DLD1 (cell line): ENCODE measurements around the gene ARHGAP26.

ENCODE experiments used
- in situ Hi-C: cut with HindIII; loops from 2 replicates; pipeline ENCODE4 v1.10.0; 2017; ENCODE audit warnings: low sequenced_read_pairs

Gene ARHGAP26

GRCh38 chr5:143274952-143275351 is 504.8 kb downstream of the ARHGAP26 start:
- in situ Hi-C loops = no loop called here

DNA sequence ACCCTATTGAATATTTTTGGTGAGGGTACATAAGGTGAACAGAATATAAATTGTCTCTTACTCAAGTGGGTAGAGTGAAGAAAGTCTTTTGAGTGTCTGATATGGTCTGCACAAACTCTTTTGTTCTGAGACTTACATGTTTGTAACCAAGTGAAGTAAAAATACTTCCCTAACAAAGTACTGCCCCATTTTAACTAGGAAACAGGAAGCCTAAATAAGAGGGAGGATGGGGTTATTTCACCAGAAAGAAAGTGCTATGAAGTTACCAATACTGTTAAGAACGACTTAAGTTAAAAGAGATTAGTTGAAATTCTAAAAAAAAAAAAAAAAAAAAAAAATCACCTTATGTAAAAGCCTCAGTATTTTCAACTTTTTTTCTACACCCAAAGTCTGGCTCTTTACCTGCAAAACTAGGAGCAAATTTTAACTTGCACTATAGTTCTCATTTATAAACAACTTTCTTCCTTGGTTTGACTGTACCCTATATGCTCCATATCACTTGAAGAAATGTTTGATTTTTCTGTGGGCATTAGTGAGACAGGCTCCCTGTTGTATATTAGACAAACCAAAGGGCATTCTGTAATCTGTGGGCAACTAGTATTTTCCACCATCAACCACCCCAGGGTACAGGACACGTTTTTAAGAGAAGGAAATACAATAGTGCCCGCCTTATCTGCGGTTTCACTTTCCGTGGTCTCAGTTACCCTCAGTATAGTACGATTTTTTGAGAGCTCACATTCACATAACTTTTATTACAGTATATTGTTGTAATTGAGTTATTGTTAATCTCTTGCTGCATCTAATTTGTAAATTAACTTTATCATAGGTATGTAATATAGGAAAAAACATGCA is 505.6 kb downstream of the ARHGAP26 start:
- in situ Hi-C loops = no loop called here

- in situ Hi-C loops = no loop called here
Measured at GRCh38 chr5:143277536-143277935, 507.4 kb downstream of the ARHGAP26 start.
